GM12801 (cell line): ENCODE data around the gene FKBP11.

Experiments
- CTCF ChIP-seq: IDR thresholded peaks from one replicate; pipeline ENCODE4 v1.5.1; 2011; ENCODE audit warnings: control low read depth; ENCODE audit not compliant: insufficient read length; ENCODE audit errors: extremely low read depth

FKBP11 gene

GRCh38 chr12:48969833-48970701 lies 44.8 kb upstream of the FKBP11 start:
- TF ChIP-seq CTCF, result no peak

- no peak for TF ChIP-seq CTCF
Observed at GRCh38 chr12:48969160-48969771, 44.0 kb upstream of the FKBP11 start.

- no peak for TF ChIP-seq CTCF
Observed at GRCh38 chr12:48968467-48968866, 43.2 kb upstream of the FKBP11 start.

DNA sequence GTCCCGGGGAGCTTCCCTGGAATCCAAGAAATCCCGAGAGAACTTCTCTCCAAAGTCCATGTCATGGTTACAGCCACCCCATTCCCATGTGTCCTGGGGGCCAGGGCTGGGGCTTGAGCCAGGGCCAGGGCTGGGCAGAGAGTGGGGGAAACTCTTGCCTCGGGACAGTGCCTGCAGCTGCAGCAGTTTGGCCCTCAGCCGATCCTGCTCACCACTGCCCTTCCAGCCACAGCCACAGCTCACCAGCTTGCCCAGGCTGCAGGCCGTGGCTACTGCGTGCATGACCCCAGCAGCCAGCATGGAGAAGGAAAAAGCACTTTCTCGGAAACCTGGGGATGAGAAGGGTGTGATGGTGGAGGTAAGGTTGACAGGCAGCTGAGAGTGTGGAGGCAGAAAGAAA lies 42.7 kb upstream of the FKBP11 start:
- TF ChIP-seq CTCF, result no peak

DNA sequence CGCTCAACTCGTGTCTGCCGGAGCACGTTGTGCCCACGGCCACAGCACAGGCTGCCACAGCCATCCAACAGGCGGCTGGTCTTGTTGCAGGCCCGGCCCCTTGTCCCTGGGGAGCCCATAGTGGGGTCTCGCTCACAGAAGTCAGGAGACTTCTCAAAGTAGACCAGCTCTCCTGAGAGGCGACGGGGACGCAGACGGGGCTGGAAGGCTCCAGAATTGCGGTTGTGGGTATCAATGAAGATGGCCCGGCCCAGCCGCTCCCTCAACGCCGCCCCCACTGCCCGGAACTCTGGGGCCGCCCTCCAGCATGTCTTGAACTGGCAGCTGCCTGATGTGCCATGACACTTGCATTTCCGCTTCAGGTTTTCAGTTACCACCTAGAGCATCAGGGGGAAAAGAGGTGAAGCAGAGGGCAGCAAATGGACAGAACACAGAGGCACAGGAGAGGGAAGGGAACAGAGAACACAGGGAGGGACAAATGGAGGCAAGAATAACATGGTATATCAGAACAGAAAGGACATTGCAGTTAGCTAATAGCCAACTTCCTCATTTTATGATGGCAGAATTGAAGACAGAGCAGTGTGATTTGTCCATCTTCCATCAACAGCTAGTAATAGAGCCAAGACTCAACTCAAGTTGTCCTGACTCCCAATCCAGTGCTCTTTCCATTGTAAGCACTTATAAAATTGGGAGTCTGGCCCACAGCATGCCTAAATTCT lies 41.0 kb upstream of the FKBP11 start:
- TF ChIP-seq CTCF, result no peak

- TF ChIP-seq CTCF, result no peak
Observed at GRCh38 chr12:48965298-48965838, 40.1 kb upstream of the FKBP11 start.

DNA sequence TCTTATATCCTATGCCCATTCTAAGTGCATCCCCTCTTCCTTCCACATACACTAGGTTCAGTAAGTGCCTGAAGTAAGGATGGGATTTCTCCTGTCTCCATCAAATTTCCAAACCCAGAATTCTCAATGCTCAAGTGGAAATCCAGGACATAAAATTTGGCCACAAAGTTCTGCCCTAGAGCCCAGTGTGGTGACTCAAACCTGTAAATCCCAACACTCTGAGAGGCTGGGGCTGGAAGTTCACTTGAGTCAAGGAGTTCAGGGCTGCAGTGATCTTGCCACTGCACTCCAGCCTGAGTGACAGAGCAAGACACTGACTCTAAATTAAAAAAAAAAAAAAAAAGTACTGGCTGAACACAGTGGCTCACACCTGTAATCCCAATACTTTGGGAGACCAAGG lies 36.5 kb upstream of the FKBP11 start:
- TF ChIP-seq CTCF, result no peak
